Keratinocyte (primary cell): ENCODE results near the gene STEAP1B. TPM values are rescaled to one million over a fixed set of nuclear protein-coding genes. Genes with fewer than 3 reads are reported as not detected.

Source experiments
- DNase-seq: peaks from one replicate; pipeline ENCODE4 v3.0.0-alpha.2; 2011; ENCODE audit warnings: low read depth, missing footprints, low spot score
- FAIRE-seq: peaks from 2 replicates; lab custom pipeline; 2011; peaks lifted over from hg19 to GRCh38; lab: Jason Lieb, UNC
- H2AFZ ChIP-seq: 2 replicates; pipeline ENCODE4 v1.6.0; 2012; ENCODE audit warnings: low read length, control low read depth, inconsistent platforms; ENCODE audit not compliant: control insufficient read depth
- H3K27ac ChIP-seq: 2 replicates; pipeline ENCODE4 v1.5.1; 2011; ENCODE audit warnings: low read length; ENCODE audit not compliant: control insufficient read depth, insufficient read depth
- H3K27me3 ChIP-seq: 3 replicates; pipeline ENCODE4 v1.6.0; 2011; ENCODE audit warnings: low read length; ENCODE audit not compliant: control insufficient read depth, insufficient read depth; ENCODE audit errors: extremely low read depth
- H3K36me3 ChIP-seq, 2 experiments: 2 replicates in 1 of 2; 3 replicates in 1 of 2; pipeline ENCODE4 v1.5.1; 2011; ENCODE audit warnings: low read length in 2 of 2, mild to moderate bottlenecking in 1 of 2; ENCODE audit not compliant: control insufficient read depth in 2 of 2, insufficient read depth in 2 of 2; ENCODE audit errors: extremely low read depth in 1 of 2
- H3K4me1 ChIP-seq: 3 replicates; pipeline ENCODE4 v1.5.1; 2011; ENCODE audit warnings: low read length; ENCODE audit not compliant: control insufficient read depth, insufficient read depth; ENCODE audit errors: extremely low read depth
- H3K4me2 ChIP-seq: 3 replicates; pipeline ENCODE4 v1.6.0; 2011; ENCODE audit warnings: low read depth, low read length; ENCODE audit not compliant: control insufficient read depth, insufficient read depth; ENCODE audit errors: extremely low read depth
- H3K4me3 ChIP-seq, 3 experiments: fragments of 200-600 bp in 1 of 3; sonication (generic) in 1 of 3; 2 replicates in 2 of 3; 3 replicates in 1 of 3; pipeline ENCODE4 v1.5.1; 2011 to 2016; ENCODE audit warnings: low read length in 3 of 3, mild to moderate bottlenecking in 3 of 3, control low read depth in 2 of 3, inconsistent platforms in 1 of 3, low read depth in 1 of 3, mixed read lengths in 1 of 3, mixed run types in 1 of 3, moderate library complexity in 1 of 3; ENCODE audit not compliant: control insufficient read depth in 2 of 3, insufficient read depth in 2 of 3; ENCODE audit errors: extremely low read depth in 1 of 3
- H3K79me2 ChIP-seq: 2 replicates; pipeline ENCODE4 v1.6.0; 2012; ENCODE audit warnings: low read length; ENCODE audit not compliant: control insufficient read depth, insufficient read depth
- H3K9ac ChIP-seq: 3 replicates; pipeline ENCODE4 v1.6.0; 2011; ENCODE audit warnings: low read length; ENCODE audit not compliant: control insufficient read depth, insufficient read depth; ENCODE audit errors: extremely low read depth
- H3K9me1 ChIP-seq: 3 replicates; pipeline ENCODE4 v1.6.0; 2011; ENCODE audit warnings: low read length; ENCODE audit not compliant: control insufficient read depth, insufficient read depth; ENCODE audit errors: extremely low read depth
- H3K9me3 ChIP-seq: 2 replicates; pipeline ENCODE4 v1.5.1; 2012; ENCODE audit warnings: low read depth, low read length; ENCODE audit not compliant: control insufficient read depth
- H4K20me1 ChIP-seq: 3 replicates; pipeline ENCODE4 v1.6.0; 2011; ENCODE audit warnings: low read length; ENCODE audit not compliant: control insufficient read depth, insufficient read depth; ENCODE audit errors: extremely low read depth
- CTCF ChIP-seq, 3 experiments: IDR thresholded peaks in 1 of 3; conservative IDR thresholded peaks in 1 of 3; optimal IDR thresholded peaks in 1 of 3; 2 replicates in 2 of 3; 3 replicates in 1 of 3; pipeline versions ENCODE3 to v1.5.1; 2011; ENCODE audit warnings: low read length in 3 of 3, mild to moderate bottlenecking in 3 of 3, moderate library complexity in 2 of 3, control low read depth in 1 of 3, inconsistent platforms in 1 of 3; ENCODE audit not compliant: insufficient read depth in 2 of 3; ENCODE audit errors: extremely low read depth in 1 of 3
- EZH2 ChIP-seq: IDR thresholded peaks from one replicate; pipeline ENCODE4 v1.6.1; 2012; ENCODE audit warnings: inconsistent platforms, mild to moderate bottlenecking, low read length, moderate library complexity
- dilution Hi-C: fragments of 300-500 bp; cut with MboI; formaldehyde crosslinking; loops from one replicate; pipeline ENCODE4 v1.7.0; 2020; ENCODE audit warnings: low sequenced_read_pairs; ENCODE audit not compliant: extremely low pct_ligation_motif_present
- polyA plus RNA-seq, 5 experiments: library from polyadenylated mRNA; depleted of rRNA in 3 of 5; stranded (reverse) in 3 of 5; stranded (forward) in 1 of 5; unstranded in 1 of 5; fragments of >200 nt; gene quantifications; 1 replicate in 1 of 5; 2 replicates in 3 of 5; 3 replicates in 1 of 5; pipeline versions ENCODE4 v1.2.1 to v1.2.3, GENCODE V29; 2011 to 2012; ENCODE audit warnings: missing spikeins in 2 of 5, low read depth in 1 of 5, low replicate concordance in 1 of 5

STEAP1B gene
- polyA plus RNA-seq, 1 donor (not counting 4 experiments of a cell fraction or from before 2014, with no cell fraction given): 18.9 TPM

GRCh38 chr7:22394739-22395138, 105.2 kb downstream of the STEAP1B start:
- Histone ChIP-seq H3K4me3 (no peak overlapping the region), H3K27me3 (no peaks in the 10 kb centered on the region), H3K27ac (no peak overlapping the region), H3K79me2 (no peaks in the 10 kb centered on the region), H3K9me3 (no peaks in the 10 kb centered on the region), H3K9ac (no peak overlapping the region), H4K20me1 (no peaks in the 10 kb centered on the region), H3K9me1 (no peaks in the 10 kb centered on the region), H2AFZ (no peak overlapping the region), H3K4me2 (no peak overlapping the region), H3K36me3 (no peaks in the 10 kb centered on the region), H3K4me1 (no peaks in the 10 kb centered on the region)
- DNase-seq: no peak
- no peak for TF ChIP-seq EZH2
- dilution Hi-C loops: no loop called here
- FAIRE-seq: no peak

- H3K4me3 ChIP-seq: no peak overlapping the region
Observed at GRCh38 chr7:22393913-22394729, 105.9 kb downstream of the STEAP1B start.

More at GRCh38 chr7:22393913-22394729, 105.9 kb downstream of the STEAP1B start:
- dilution Hi-C loops: no loop called here
- no peak for TF ChIP-seq CTCF (optimal IDR thresholded peaks at IDR 0.05 in 1 of 3, IDR thresholded peaks at IDR 0.05 in 1 of 3, conservative IDR thresholded peaks at IDR 0.05 in 1 of 3; ENCODE audit: extremely low read depth in 1 of 3, insufficient read depth in 2 of 3, low read length in 3 of 3)
- TF ChIP-seq EZH2: no peak
- Histone ChIP-seq H3K79me2 (no peaks in the 10 kb centered on the region), H3K27me3 (no peaks in the 10 kb centered on the region), H3K27ac (no peak overlapping the region), H3K9me1 (no peaks in the 10 kb centered on the region), H3K9ac (no peak overlapping the region), H3K36me3 (no peaks in the 10 kb centered on the region), H4K20me1 (no peaks in the 10 kb centered on the region), H3K9me3 (no peaks in the 10 kb centered on the region), H3K4me2 (no peak overlapping the region), H2AFZ (no peak overlapping the region), H3K4me1 (no peaks in the 10 kb centered on the region)
- FAIRE-seq: no peak
- DNase-seq: no peak
